HG03439 (cell line): Measurements from ENCODE around the gene PEX5L.
A peak's percentile ranks its signal among the peaks of the same experiment; 100 is the strongest.
"Not testable (repeated sequence)": the region's sequence is repeated elsewhere in the genome, so short reads cannot be mapped to it uniquely, and the experiment has no call there.

Experiments used
- ATAC-seq: cut with Tn5 transposase; IDR thresholded peaks from one replicate; pipeline ENCODE4 v1.9.1; 2021; ENCODE audit warnings: mild to moderate bottlenecking, moderate library complexity; ENCODE audit not compliant: unreplicated experiment

The PEX5L gene

DNA sequence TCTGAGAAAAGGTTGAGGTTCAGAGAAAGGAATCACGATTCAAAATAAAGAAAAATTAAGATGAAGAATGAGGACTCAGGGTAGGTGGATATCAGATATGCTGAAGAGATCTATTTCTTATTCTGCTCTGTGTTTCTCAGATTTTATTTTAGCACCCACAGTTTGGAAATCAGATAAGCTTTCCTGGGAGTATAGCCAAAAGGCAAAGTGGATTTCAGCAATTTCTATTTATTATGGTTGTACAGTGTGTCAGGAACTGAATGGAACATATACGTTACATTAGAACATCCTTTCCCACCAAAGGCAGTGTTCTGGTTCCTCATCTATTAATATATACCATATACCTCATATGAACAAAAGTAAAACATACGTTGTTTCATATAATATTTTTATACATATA, 18.9 kb downstream of the PEX5L start:
- ATAC-seq: no peak

DNA sequence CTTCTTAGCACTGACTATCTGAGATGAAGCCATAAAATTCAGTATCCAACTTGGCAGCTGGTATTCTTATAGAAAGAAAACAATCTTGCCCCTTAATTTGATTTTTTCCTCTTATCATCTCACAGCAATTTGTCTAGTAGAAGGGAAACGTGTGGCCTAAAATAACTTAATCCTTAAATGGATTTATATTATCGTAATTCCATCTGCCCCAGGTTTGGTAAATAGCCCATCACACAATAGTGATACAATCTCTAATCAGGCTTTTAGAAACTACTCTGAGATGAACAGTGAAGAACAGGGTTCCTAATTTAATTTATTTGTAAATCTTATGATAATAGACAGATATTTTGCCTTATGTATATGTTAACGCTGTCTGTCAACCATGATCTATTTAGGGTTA, 24.8 kb downstream of the PEX5L start:
- ATAC-seq: no peak

DNA sequence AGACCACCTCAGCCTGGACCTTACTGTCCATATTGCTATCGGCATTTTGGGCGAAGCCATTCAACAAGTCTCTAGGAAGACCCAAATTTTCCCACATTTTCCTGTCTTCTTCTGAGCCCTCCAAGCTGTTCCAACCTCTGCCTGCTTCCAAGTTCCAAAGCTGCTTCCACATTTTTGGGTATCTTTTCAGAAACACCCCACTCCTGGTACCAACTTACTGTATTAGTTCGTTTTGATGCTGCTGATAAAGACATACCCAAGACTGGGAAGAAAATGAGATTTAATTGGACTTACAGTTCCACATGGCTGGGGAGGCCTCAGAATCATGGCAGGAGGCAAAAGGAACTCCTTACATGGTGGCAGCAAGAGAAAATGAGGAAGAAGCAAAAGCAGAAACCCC, 28.4 kb downstream of the PEX5L start:
- ATAC-seq: not testable (repeated sequence)

DNA sequence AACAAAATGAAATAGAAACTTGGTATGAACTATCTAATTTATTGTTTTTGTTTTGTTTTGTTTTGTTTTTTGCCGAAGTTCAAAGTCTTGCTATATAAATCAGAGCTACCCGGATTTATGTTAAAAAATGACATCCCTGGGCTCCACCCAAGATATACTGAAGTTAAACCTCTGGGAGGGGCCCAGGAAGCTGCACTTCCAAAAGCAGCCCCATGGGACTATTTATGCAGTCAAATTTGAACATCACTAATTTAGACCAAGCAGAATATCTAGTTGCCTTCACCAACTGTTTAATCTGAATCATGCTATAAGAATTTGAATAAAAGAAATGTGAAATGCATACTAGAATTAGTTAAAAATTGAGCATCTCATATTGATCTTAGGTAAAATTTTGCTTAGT, 32.2 kb downstream of the PEX5L start:
- no peak for ATAC-seq

DNA sequence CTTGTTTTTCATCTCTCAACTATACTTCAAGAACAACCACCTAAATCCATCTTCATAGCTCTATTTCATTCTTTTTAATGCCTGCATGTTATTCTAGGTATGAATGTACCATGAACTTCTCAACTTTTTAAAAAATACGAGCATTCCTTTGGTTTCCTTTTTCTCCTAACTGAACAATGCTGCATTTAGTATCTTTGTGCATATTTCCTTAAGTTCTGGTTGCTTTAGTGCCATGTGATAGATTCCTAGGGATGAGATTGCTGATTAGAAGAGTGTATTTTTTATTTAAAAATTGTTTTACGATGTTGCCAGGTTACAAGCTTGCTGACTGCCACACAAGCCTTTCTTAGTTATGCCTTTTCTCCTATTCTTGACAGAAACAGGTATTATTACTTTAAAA, 34.7 kb downstream of the PEX5L start:
- no peak for ATAC-seq

DNA sequence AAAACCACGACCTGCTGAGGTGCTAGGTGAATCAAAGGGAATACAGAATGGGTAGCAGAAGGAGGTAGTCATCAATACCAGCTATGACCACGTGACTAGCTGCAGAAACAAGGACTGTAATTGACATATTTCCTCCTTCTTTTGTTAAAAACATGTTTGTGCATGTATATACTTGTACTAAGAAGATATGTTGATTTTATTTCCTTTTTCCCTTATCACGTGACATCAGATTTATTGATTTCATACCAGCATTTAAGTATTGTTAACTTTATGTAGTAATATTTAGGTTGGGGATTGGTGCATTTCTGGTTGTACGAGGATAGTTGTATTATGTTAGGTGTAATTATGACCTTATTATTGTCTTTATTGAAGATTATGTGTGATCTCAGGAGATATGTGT, 36.2 kb downstream of the PEX5L start:
- ATAC-seq: no peak

DNA sequence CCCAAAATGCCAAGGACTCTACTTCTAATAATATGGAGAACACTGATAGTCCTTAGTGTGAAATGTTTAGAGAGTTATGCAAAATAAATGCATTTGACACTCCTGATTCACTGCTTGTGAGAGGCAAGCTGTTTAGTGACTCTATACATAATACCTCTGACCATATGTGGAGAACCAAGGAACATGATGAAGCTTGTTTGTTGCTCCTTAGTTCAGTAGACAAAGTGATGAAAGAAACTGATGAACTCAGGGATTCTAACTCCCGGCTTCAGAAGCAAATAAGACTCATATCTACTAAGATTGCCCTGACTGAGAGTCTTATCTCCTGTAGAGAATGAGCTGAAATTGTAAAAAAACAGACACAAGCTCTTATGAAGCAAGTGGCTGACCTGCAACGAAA, 41.3 kb downstream of the PEX5L start:
- no peak for ATAC-seq

DNA sequence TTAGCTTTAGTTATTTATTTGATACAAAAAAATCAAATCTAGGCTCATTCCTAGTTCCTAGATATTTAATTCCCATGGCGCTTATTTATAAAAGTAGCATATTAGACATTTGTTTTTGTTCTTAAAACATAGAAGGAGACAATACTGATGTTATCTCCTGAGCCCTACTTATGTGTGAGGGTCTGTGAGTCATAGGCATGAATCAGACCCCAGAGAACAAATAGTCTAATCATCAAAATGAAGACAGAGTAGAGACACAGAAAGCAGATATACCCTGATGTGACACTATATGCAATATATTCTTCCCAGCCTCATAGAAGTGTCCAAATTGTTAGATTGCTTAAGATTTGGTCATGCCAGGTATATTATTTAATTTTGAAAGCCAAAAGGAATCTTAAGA, 44.9 kb downstream of the PEX5L start:
- no peak for ATAC-seq

DNA sequence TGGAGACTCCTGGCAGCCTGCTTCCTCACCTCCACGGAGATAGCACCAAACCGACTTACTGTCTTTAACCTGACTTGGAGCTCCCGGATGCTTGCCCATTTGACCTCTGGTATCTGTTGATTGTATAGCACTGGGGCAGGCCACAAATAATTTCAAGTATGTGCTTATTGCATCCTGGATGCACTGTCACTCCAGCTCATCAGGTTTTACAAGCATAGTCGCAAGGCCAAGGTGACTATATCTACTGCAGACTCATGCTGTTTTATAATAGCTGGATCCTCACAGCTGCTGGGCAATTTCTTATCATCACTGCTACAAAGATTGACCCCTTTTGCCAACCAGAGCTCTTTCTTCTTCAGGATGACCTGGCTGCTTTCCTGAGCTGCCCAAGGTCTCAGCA, 45.6 kb downstream of the PEX5L start:
- no peak for ATAC-seq

DNA sequence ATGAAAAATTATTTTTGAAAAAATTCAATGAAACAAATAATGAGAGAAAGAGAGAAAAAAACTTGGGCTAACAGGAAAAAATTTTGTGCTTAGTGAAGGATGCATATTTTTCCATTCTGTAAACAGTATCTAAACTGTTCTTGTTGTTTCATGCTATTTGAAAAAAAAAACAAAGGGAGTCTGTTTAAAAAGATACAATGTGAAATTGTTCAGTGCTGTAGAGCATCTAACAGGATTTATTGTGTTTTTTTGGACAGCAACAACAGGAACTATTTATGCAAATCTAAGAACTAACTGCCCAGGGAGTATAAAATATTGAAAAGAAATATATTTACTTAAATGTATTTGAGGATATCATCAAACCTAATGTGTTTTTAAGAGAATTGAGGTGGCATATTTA, 55.1 kb downstream of the PEX5L start:
- no peak for ATAC-seq

DNA sequence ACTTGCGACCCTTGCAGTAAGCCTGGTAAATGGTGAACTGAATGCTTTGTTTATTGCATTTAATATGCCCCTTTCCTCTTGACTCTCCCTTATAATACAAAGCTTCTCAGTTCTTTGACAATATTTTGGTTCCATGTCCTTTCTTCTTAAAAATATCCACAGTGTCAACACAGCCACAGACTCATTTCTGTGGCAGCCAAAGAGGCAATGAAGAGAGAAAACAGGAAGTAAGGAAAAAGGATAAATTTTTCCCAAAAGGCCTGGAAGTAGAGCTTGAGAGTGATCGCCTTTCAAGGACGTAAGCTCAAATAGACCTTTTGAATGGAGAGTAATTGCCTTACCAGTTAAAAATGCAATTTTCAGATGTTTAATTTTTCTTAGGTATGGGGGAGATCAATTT, 59.4 kb downstream of the PEX5L start:
- no peak for ATAC-seq

DNA sequence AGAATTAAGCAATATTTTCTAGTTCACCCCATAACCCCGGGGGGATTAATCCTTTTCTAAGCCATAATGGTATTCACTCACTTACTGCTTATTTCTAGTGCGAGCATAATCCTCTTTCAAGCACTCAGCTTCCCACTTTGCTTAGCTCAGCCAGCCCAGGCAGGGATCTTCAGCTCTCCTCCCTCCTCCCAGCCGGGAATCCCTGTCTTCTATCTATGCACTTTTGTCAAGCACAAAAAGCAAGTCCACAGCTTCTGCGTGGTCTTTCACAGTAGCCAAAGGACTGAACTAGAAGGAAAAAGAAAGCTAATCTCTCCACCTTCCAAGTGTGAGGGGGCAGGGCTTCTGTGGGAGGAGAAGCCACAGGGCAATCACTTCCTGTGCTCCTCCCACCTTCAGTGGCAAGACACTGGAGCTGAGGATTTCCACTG, 62.8 kb downstream of the PEX5L start:
- no peak for ATAC-seq

DNA sequence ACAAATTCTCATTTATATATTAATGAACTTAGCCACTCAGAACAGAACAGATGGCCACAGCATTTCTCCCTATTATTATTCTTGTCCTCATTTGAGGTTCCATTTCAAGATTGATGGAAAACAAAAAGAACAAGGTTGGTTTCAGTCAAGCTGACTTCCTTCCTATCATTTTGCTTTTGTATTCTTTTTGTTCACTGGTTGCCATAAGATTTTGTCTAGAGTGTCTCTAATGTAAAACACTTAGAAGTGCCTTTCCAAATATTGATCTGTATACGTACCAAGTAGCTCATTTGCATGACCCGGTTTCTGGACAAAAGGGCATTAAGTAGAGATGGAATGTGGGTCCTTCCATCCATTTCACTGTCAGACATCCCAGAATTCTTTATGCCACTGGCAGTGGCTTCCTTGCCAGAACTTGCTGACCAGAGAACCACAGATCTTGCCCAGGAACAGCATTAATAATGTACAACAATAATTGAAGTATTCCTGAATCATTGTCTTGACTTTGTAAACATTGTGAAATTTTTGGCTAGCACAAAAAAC, 63.8 kb downstream of the PEX5L start:
- ATAC-seq: no peak

DNA sequence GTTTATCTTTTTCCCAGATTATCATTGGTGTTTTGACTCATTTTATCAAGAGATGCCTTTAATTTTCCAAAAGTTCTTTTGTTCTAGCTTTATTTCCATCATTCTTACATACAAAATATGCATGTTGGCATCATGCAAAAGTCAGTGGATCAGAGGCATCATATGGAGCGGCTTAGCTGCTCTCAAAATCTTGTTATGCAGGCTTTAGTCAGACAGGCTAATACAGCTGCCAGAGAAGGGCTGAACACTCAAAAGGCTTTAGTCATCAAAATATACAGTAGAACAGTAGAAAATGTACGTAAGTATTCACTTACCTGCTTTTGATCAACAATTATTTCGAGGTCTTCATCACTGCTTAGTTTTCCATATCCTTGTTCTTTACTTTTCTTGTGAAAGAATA, 65.5 kb downstream of the PEX5L start:
- no peak for ATAC-seq

DNA sequence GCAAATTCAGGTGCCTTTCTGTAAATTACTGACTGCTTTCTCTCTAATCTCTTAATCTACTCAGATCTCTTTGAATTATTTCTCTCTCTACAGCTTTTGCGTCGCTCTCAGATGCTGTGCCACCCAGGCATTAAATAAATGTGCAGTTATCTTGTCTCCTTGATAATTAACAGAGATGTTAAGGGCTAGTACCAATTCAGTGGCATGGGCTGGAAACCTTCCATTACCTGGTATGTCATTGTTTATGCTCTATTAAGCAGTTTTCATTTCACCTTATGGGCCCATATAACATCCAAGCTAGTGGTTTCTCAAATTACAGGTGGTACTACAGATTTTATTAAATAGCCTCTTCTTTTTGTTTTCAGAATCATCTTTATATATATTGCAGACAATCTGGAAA, 66.0 kb downstream of the PEX5L start:
- no peak for ATAC-seq

DNA sequence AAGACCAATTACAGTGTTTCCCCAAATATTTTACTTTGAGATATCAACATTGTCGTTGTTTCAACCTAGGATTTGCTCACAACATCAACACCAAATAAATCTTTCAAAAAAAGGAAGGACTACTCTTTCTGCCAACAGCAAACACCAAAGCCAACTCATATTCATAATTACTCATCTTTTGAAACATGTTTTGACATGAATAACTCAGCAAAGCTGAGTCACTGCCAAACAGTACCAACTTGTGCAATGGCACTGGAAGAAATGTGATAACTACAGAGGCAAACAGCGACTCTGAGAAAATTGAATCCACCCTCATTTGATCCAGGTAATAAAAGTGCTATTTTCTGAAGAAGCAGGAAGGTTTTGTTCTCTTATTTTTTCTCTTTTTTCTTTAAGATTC, 67.2 kb downstream of the PEX5L start:
- no peak for ATAC-seq

DNA sequence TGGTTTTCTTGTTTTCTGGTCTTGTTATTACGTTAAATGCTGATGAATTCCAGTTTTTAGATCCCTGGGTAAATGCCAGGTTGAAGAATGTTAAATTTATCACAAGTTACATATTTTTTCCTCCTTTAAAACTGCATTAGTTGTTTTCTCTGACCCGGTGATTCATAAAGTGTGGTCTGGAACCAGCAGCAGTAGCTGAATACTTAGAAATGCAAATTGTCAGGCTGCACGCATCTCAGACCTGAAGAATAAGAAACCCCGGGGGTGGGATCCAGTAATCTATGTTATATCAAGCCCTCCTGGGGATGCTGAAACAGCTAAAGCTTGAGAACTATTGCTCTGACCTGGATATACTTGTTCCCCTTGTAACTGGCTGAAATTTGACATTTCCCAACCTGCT, 69.1 kb downstream of the PEX5L start:
- ATAC-seq: peak; percentile 77

DNA sequence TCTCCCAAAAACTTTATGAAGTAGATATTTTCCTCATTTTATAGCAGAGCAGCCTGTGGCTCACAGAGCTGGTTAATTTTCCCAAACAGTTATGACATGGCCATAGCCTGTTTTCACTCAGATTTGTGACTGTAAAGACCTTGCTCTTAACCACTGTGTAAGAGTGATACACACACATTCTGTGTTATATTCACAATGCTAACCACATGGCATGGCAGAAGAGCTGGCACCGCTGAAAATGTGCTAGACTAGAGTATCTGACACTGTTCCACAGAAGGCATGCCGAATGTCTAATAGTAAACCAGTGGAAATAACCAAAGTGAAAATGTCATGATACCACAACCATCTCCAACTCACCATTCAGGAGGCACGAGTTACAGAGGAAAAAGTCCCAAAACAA, 71.8 kb downstream of the PEX5L start:
- ATAC-seq: no peak

DNA sequence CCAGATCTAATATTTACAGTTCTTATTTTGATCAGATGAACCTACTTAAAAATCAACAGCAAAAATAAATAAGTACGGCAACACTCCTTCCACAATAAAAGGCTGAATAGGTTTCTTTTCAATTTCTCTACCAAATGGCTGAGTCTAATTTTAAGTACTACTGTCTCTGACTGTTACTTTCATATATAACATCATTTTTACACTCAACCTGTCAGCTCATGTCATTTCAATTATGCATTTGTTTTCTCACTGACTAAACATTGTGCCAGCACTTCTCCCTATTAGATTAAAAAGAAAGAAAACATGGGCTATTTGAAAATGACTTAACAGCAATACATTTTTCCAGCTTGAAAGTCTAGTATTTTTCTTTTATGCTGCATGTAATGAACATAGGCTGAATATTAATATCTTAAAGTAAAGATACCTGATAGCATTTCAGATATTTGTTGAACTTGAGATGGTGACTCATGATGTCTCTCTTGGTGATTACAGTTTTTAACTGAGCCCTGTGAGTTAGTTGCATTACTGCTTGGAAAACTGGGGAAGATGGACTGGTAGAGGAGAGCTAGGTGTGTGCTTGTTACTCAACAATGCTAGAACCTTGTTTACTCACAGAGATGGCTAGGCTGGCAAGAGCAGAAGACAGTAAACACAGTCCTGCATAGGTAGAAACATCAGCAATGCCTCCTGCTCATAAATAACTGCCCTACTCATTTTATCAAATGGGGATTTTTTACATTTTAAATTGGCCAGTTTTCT, 73.9 kb downstream of the PEX5L start:
- ATAC-seq: peak; percentile 42

DNA sequence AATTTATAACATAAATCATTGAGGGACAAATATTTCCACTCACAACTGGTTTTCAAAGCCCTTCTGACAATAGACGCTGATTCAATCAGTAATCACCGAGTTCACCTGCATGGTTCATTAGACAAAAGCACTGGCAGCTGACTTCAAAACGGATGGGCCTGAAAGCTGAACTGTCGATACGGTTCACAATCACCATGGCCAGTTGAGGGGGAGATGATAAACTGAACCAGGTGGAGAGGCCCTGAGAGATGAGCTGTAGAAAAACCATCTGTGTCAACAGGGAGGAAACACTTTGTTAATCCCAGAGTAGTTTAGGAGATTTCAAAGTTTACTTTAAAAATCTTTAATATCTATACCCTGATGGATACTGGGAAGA, 75.0 kb downstream of the PEX5L start:
- peak; percentile 39 for ATAC-seq

DNA sequence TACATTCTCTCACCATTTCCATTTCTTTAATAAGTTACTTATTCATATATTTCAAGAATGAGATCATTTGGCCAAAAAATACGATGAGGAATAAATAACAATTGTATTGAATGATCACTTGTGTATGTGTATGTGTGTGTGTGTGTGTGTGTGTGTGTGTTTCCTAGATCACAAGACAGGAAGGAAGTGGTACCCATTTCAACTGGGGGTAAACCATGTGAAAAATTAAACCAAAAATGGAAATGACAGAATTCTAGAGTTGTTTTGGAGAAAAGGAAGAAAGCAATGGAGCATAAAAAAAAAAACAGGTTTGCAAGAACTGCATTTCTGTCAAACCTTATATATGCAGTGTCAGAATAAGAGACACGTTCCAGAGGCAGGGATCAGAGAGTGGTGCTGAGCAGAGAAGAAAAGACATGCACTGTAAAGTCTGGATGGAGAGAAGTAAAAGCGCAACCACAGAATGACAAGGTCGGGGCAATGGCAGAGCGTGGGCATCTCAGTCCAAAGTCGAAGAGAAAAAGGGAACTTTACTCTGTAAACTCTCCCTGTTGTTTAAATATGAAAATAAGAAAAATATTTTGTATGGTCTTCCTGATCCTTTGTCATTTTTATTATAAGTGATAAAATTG, 75.5 kb downstream of the PEX5L start:
- ATAC-seq: no peak

DNA sequence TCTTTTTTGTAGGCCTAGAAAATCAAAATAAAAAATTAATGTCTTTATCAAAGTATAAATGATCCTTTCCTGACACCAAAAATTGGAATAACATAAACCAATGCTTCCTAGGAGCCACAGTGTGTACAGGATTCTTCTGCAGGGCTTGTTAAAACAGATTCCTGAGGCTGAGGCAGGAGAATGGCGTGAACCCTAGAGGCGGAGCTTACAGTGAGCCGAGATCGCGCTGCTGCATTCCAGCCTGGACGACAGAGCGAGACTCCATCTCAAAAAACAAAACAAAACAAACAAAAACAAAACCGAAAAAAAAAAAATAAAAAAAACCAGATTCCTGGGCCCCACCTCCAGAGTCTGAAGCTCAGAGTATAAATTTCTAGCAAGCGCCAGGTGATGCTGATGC, 78.0 kb downstream of the PEX5L start:
- ATAC-seq: no peak

DNA sequence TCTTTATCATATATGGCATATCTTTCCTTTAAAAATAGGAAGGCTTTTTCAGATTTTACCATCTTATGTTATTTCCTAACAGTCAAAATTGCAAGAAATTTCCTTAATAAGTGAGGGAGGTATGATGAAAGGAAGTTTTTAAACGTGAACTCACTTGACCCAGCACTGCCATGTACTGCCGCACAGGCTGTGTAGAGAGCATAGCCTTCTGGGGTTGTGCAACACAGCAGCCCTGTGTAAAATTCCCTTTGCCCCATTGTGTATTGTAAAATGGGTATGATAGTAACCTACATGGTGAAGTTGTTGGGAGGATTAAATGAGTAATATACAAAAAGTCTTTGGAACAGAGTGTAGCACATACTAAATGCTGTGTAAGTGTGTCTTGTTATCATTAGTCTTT, 78.6 kb downstream of the PEX5L start:
- ATAC-seq: no peak
